ENCODE results near the gene SCO2.

GRCh38 chr22:50542416-50542927 is 17.1 kb upstream of the SCO2 start:
- TF ChIP-seq CTCF (IDR thresholded peaks at IDR 0.05) (peak in 1 of 12 donors; percentile 14), POLR2A (IDR thresholded peaks at IDR 0.05) (no peak)

All from heart left ventricle (tissue), 13 donors.